SIG-M5 (cell line): ENCODE results near the gene CGAS.
"Not testable (repeated sequence)": the region's sequence is repeated elsewhere in the genome, so short reads cannot be mapped to it uniquely, and the experiment has no call there.

Source experiments
- DNase-seq: peaks from one replicate; lab custom pipeline; 2025; lab: John Stamatoyannopoulos, UW

CGAS gene

GRCh38 chr6:73452107-73452461 lies at the start of gene CGAS:
Gene CGAS, minus strand, starts transcription at chr6:73452297. Its CDS starts 116 bp downstream, at chr6:73452181.
- peak; percentile 31 for DNase-seq

GRCh38 chr6:73497915-73498314 lies 45.8 kb upstream of the CGAS start:
- DNase-seq: no peak

GRCh38 chr6:73491377-73491776 lies 39.3 kb upstream of the CGAS start:
- DNase-seq: no peak

- no peak for DNase-seq
Observed at GRCh38 chr6:73487473-73487872, 35.4 kb upstream of the CGAS start.

GRCh38 chr6:73484438-73484837 lies 32.3 kb upstream of the CGAS start:
- no peak for DNase-seq

- DNase-seq: no peak
Observed at GRCh38 chr6:73481969-73482368, 29.9 kb upstream of the CGAS start.

- DNase-seq: no peak
Observed at GRCh38 chr6:73477407-73477806, 25.3 kb upstream of the CGAS start.

GRCh38 chr6:73476723-73477122 lies 24.6 kb upstream of the CGAS start:
- DNase-seq: no peak

- DNase-seq: no peak
Observed at GRCh38 chr6:73471686-73472290, 19.7 kb upstream of the CGAS start.

GRCh38 chr6:73461537-73462350 lies 9.6 kb upstream of the CGAS start, which contains the start of gene MTO1:
Gene MTO1, plus strand, starts transcription at chr6:73461737. Its CDS starts 118 bp downstream, at chr6:73461855.
- DNase-seq: peak; percentile 64

GRCh38 chr6:73460056-73460455 lies 8.0 kb upstream of the CGAS start:
- no peak for DNase-seq

GRCh38 chr6:73459474-73459873 lies 7.4 kb upstream of the CGAS start:
- DNase-seq: not testable (repeated sequence)

GRCh38 chr6:73455865-73456629 lies 4.0 kb upstream of the CGAS start:
- DNase-seq: peak; percentile 88

GRCh38 chr6:73451223-73452106 lies 632 bp downstream of the CGAS start:
- no peak for DNase-seq

GRCh38 chr6:73443555-73443954 lies 8.5 kb downstream of the CGAS start:
- no peak for DNase-seq

- DNase-seq: no peak
Observed at GRCh38 chr6:73435236-73435635, 16.9 kb downstream of the CGAS start.

- DNase-seq: no peak
Observed at GRCh38 chr6:73421534-73421933, 30.6 kb downstream of the CGAS start.

- DNase-seq: no peak
Observed at GRCh38 chr6:73418081-73418741, 33.9 kb downstream of the CGAS start.

GRCh38 chr6:73413102-73413501 lies 39.0 kb downstream of the CGAS start:
- DNase-seq: no peak

- no peak for DNase-seq
Observed at GRCh38 chr6:73409395-73409794, 42.7 kb downstream of the CGAS start.

GRCh38 chr6:73400656-73401055 lies 51.4 kb downstream of the CGAS start:
- DNase-seq: no peak
